GM21528 (cell line): ENCODE results near the gene NCF4.

ENCODE experiments used
- ATAC-seq: cut with Tn5 transposase; IDR thresholded peaks from one replicate; pipeline ENCODE4 v1.9.1; 2021; ENCODE audit warnings: mild to moderate bottlenecking, moderate library complexity; ENCODE audit not compliant: unreplicated experiment, low FRiP score

NCF4 gene

DNA sequence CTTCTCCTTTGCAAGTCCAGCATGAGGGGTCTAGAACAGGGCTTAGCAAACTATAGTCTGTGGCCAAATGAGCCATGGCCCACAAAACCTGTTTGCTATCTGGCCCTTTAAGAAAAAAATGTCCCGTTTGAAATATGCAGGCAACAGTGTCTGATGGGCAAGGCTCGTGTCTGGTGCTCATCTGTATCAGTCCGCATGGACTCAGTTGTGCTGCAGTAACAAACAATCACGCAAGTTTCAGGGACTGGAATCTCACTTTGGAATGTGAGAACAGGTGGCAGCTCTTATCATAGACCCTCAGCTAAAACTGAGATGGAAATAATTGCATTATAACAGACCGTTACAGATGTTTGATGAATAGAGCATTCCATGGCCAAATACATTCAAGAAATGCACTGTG lies 24.9 kb upstream of the NCF4 start:
- no peak for ATAC-seq

GRCh38 chr22:36838119-36839030 lies 22.4 kb upstream of the NCF4 start:
- no peak for ATAC-seq

DNA sequence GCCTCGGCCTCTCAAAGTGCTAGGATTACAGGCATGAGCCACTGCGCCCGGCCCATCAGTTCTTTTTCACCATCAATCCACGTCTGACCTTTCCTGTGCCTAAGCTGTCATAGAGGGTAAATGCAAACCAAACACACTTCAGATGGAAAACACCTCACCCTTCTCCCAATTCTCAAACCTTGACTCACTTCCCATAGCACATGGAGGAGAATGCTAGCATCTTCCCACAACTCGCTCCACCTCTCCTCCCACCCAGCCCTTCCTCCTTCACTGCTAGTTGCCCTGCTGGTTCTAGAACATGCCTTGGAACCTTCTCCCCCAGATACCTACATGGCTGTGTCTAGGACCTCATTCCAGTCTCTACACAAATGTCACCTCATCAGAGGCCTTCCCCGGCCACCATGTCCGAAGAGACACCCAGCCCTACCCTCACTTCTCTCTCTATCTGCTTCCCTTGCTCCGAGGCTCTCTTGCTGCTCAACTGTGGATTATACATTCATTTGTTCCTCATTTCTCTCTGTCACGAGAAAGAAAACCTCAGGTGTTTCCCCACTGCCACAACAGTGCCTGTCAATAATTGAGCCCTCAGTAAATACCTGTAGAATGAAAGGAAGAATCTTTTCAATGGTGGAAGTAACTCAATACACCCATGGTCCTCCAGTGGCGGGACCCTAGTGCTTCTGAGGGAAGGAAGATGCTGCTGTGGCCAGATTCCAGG lies 21.3 kb upstream of the NCF4 start:
- ATAC-seq, result no peak

- ATAC-seq, result no peak
Measured at GRCh38 chr22:36840106-36840505, 20.7 kb upstream of the NCF4 start.

DNA sequence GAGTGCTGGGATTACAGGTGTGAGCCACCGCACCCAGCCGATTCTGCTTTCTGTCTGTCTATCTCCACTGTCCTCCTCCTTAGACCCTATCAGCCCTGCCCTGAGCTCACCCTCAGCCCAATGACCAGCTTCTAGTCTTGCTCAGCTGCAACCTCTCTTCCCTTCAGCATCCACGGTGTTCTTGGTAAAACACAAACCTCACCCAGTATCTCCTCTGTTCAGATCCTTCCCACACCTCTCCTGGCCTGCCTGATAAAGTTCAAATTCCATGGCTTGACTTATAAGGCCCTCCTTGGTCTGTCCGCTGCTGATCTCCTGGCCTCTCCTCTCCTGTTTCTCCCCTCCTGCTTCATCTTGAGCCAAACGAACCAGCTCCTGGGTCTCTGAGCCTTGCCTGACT lies 14.5 kb upstream of the NCF4 start:
- ATAC-seq, result no peak

DNA sequence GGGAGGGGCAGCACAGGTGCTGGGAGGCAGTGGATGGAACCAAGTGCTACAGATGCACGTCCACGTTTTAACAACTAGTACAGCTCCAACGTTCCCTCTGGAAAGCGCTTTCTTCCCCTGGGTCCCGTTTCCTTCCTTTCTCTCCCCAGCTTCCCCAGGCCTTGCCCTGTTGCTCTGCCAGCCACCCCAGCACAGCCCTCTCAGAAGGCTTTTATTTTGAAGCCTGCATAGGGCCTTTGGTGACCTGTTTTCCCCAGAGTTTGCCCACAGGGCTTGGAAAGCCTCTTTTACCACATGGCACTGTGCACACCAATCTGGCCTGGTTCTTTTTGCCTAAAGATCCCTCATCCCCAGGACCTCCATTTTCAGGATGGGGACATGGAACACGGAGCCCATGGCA lies 13.9 kb upstream of the NCF4 start:
- no peak for ATAC-seq

DNA sequence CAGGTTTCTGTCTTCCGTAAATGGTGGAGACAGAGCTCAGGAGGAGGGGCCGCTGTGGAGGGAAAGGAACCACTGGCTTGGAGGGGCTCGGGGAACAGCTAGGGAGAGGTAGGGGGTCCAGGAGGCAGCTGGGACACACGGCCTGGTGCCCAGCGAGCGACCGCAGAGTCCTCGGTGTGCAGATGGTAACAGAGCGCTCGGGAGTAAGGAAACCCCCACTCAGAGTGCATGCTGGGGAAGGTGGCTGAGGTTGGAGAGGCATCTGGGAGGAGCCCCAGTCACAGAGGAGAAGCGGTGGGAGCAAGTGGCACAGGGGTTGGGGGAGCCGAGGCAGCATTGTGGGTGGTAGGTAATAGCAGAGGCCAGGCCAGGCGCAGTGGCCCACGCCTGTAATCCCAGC lies 10.8 kb upstream of the NCF4 start:
- no peak for ATAC-seq

DNA sequence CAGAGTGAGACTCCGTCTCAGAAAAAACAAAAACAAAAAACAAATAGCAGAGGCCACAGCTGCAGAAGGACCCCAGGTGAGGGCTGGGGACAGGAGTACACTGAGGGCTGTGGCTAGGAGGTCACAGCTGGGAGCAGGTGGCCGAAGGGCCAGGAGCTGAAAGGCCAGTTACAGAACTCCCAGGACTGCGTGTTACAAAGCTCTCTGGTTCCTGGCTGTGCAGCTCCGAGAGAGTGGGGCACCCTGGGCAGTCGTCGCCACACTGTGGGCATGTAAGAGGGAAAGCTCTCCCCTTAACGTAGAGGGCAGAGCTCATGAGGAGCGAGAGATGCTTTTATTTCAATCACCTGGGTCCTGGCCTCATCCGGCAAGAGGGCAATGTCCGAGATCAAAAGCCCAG lies 10.1 kb upstream of the NCF4 start:
- ATAC-seq, result no peak

- no peak for ATAC-seq
Measured at GRCh38 chr22:36852056-36852973, 8.5 kb upstream of the NCF4 start.

DNA sequence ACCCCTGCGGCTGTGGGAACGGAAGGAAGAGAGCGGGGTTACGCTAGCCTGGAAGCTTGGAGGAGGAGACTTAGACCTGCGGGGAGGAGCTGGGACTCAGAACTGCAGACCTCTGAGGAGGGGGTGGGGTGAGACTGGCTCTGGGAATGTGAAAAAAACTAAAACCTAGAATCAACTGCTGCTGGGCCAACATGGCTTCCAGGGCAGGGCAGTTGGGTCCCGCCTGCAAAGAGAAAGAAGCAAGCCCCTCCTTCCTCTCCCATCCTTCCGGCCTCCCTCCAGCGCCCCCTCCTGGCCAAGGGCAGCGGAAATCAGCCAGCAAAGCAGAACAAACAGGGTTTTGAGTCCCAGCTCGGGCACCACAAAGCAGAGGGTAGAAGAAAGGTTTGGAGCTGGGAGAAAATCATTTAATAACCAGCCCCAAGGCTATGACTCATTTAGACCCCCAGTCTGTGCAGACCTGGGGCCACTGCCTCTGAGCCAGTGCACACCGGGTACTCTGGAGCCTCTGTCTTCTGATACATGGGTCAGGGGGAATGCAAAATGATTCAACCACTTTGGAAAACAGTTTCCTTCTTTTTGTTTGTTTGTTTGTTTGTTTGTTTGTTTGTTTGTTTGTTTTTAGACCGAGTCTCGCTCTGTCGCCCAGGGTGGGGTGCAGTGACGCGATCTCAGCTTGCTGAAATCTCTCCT lies 7.3 kb upstream of the NCF4 start:
- no peak for ATAC-seq

- no peak for ATAC-seq
Measured at GRCh38 chr22:36855478-36855877, 5.3 kb upstream of the NCF4 start.

DNA sequence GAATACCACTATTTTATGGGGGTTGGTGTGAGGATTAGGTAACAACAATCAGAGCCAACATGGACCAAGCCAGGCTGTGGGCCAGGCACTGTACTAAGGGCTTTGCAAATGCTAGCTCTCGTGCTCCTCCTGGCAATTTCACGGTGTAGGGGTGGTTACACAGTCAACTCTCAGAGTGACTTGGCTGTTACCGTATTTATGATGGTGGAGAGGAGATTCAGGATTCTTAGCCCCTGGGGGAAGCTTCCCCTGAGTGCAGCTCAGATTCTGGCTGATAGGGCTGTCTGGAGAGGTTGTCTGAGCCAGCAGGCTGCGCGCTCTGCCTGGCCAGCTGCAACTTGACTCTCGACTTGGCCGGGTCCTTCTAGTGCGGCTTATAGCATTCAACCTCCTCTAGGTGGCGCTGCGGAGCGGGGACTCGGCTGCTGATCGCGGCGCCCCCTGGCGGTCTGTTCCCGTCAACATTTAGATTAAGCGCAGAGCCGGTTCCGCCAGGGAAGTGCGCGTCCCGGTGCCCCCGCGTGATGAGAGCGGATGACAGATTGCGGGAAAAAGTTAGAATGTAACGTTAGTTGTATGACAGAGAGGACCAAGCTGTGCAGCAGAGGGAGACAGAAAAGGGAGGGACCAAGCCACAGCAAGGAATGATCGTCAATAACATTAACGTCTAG lies 4.5 kb upstream of the NCF4 start:
- ATAC-seq, result no peak

- no peak for ATAC-seq
Measured at GRCh38 chr22:36856792-36857135, 4.0 kb upstream of the NCF4 start.

DNA sequence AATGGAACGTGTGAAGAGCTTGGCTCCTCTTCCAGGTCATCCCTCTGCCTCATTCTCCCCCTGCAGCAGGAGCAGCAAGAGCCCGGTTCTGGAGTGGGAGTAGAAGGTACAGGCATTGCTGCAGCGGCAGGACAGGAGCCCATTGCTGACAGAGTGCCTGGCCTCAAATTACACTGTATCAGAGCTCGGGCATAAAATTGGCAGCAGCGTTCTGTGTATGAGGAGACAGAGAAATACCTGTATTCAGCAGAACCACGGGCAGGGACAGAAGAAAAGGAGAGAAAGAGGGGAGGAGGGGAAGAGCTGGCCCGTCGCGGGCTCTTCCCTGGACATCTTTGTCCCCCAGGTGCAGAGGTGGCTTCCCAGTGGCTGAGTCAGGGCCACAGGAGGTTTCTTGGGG lies 2.6 kb upstream of the NCF4 start:
- no peak for ATAC-seq

DNA sequence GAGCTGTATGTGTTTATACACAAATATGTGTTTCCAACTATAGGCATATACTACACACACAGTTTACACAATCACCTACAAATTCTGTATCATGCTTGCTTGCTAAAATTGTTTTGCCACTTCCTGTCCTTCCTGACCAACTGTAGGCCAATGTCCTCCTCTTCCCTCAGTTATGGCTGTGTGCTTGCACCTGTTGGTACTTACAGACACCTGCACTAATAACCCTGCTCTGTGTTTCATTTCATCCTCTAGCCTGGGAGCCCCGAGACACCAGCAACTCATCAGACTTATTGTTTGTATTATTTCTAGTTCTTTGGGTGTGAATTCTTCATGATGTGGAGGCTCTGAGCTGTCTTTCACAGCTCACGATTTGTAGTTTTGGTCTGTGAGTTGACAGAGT lies 1.8 kb upstream of the NCF4 start:
- ATAC-seq, result no peak

DNA sequence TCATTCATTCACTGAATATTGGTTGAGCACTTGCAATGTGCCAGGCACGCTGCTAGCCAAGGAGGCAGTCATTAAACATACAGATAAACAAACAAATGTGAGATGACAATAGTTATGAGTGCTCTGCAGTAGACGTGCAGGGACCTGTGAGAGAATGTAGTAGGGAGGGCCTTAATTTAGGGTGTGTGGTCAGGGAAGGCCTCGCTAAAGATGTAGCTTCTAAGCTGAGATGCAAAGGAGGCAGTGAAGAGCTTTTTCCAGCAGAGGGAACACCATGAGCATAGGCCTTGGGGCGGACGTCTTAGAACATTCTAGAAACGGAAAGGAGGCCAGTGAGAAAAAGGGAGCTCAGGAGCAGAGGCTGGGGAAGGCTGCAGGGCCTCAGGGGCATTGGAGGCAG lies 789 bp upstream of the NCF4 start:
- ATAC-seq, result no peak

DNA sequence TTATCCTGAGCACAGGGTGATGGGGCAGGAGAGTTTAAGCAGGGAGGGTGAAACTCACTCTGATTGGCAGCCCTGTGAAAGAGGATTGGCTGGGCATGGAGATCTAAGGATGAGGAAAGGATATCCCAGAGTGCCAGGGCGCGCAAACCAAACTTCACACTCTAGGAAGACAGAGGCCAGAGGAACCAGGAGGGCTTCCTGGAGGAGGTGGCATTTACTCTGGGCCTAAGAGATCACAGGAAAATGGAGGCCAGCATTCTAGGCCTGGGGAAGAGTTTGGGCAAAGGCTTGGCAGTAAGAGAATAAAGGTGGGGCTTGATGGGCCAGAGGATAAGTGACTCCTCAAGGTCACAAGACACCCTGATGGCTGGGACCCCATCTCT lies 377 bp upstream of the NCF4 start:
- no peak for ATAC-seq

- no peak for ATAC-seq
Measured at GRCh38 chr22:36862251-36863242, 1.7 kb downstream of the NCF4 start.

- ATAC-seq, result no peak
Measured at GRCh38 chr22:36863281-36863680, 2.5 kb downstream of the NCF4 start.
